Posterior vena cava (tissue), 2 donors: Measurements from ENCODE around the gene PPIB. TPM values are rescaled to one million over a fixed set of nuclear protein-coding genes. Genes with fewer than 3 reads are reported as not detected.

Source experiments
- DNase-seq: peaks from one replicate; pipeline ENCODE4 v3.0.0-alpha.2; 2020; ENCODE audit warnings: low spot score
- intact Hi-C, 2 donors: fragments of 100-400 bp; cut with DNase I; formaldehyde crosslinking; loops; one replicate each; pipeline versions ENCODE4 v1.14.1 to v1.14.2; 2022 to 2023
- total RNA-seq, 2 donors: library from RNA; stranded (reverse); fragmentation: NEBNext Ultra II Directional; extraction: Animal tissue kit (Norgen Biotek cat#: 25700); gene quantifications; one replicate each; pipeline ENCODE4 v1.2.1, GENCODE V29; 2021
- donor health status: DM: yes; HTN: yes; CAD: no.
- donor health status: DM: yes; HTN: yes; CAD: no.

Gene PPIB
- total RNA-seq, 2 donors from 2014 or later = 351 to 457 TPM

DNA sequence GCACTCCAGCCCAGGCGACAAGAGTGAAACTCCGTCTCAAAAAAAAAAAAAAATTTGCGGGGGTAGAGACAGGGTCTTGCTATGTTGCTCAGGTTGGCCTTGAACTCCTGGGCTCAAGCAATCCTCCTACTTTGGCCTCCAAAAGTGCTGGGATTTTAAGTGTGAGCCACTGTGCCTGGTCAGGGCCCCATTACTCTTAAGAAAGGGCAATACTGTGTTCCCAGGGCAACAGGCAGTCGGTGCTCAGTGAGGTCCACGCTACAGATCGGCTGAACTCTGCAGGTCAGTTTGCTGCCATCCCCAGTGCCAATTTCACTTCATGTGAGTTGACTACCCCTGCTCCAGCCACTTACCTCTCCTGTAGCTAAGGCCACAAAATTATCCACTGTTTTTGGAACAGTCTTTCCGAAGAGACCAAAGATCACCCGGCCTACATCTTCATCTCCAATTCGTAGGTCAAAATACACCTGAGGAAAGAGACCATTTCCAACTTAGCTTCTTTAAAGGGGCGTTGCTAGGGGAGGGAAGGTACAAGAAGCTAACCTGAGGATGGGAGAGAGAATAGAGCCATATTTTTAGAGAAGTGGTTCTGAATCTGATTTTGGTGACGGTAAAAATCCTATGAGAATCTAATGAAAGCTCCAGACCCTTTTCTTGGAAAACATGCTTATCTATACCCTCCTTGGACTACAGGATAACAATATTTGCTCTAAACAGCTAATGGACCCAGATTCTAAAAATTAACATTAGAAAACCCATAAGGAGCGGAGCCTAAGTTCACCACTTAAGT, 939 bp downstream of the PPIB start:
- intact Hi-C loops = no loop called here
- DNase-seq = no peak

DNA sequence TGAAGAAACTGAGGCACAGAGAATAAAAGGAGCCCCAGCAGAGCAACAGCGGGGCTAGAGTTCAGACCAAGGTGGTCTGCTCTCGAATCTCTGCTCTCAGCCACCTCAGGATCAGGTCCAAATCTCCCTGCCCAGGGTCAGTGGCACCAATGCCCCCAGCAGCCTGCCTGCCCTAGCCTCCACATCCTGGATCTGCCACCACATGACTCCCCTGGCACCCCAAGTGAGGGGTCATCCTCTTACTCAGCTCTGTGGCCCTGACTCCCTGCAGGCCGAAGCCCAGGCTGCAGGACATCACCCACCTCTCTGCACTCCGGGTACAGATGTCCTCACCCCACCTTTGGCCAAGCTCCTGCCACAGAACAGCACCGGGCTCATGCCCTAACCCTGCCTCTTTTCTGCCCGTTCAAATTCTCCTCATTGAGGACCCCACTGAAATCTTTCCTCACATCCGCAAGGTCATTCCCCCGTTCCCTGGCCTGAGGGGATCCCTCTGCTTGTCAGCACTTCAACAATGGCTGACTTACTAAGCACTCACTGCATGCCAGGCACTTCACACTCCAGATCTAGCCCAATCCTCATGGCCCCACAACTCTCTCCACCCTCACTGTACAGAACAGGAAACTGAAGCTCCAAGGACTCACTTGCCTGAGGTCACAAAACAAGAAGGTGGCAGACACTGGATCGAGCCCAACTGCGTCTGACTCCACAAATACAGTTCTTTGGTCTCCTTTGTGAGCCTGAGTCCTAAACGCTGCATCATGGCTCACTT, 4.3 kb downstream of the PPIB start:
- intact Hi-C loops = no loop called here
- no peak for DNase-seq

DNA sequence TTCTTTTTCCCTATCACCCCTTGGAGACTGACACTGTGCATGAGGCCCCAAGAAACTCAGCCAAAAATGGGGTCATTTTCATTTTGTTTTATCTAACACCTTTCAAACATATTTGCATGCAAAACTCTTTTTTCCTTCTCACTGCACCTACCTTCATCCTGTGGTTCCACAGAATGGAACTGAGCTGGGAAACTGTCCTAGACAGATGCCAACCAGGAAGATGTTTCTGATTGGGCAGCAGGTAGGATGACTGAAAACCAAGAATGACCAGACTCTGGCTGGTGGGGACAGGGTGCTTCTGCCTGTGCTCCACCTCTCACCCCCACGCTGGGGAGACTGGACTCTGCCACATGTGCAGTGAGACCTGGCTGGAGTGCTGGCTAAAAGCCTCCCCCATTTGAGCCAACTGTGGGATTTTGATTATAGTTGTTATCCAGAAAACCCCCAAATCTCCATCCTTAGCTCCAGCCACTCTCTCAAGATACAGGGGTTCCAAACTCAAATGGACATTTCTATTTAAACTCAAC, 5.2 kb downstream of the PPIB start:
- DNase-seq = no peak
- intact Hi-C loops = no loop called here

DNA sequence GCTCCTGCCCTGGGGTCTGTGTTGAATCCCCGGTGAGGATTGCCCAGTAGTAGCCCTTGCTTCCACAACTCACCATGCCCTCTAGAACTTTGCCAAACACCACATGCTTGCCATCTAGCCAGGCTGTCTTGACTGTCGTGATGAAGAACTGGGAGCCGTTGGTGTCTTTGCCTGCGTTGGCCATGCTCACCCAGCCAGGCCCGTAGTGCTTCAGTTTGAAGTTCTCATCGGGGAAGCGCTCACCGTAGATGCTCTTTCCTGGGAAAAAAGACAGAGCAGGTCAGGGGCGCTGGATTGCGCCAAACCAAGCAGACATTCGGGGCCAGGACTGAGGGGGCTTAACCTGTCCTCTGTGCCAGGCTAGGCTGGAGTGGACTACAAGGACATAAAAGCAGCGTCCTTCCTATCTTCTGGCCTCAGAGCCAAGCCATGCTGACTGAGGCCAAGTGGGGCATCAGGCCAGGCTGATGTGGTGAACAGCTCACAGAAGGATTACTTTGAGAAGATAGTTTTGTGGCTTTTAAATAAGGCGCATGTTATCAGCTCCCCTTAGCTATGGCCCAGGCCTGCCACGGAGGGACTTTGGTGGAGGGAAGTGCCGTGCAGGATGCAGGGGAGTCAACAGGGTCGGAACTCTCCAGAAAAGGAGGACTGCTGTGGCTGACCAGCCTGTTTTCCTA, 6.0 kb downstream of the PPIB start:
- no peak for DNase-seq
- intact Hi-C loops = no loop called here

DNA sequence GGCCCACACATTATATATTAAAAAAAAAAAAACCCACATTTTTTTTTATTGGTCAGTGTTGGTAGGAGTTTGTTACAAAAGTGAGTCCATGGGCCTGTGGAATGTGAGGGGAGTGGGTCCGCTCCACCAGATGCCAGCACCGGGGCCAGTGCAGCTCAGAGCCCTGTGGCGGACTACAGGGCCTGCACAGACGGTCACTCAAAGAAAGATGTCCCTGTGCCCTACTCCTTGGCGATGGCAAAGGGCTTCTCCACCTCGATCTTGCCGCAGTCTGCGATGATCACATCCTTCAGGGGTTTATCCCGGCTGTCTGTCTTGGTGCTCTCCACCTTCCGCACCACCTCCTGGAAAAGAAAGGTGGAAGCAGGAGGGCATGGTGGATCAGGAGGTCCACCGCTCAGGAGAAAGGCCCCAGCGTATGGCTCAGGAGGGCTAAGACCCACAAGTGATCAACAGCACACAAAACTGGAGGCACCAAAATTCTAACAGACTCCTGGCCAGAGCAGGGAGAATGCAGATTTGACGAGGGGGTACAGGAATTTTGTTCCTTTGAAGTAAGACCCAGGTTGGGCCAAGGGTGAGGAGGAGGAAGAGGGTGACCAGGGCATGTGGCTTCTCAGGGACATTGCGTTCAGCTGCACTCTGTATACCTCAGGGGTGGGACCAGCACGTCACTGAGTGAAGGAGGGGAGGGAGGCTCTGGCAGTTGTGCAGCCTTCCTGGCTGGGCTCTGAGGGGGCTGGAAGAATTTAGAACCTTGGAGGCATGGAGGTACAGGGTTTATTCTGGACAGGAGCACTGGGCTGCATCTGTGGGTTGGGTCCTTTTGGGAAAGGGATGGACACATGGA, 6.8 kb downstream of the PPIB start:
- intact Hi-C loops = no loop called here
- DNase-seq = no peak

DNA sequence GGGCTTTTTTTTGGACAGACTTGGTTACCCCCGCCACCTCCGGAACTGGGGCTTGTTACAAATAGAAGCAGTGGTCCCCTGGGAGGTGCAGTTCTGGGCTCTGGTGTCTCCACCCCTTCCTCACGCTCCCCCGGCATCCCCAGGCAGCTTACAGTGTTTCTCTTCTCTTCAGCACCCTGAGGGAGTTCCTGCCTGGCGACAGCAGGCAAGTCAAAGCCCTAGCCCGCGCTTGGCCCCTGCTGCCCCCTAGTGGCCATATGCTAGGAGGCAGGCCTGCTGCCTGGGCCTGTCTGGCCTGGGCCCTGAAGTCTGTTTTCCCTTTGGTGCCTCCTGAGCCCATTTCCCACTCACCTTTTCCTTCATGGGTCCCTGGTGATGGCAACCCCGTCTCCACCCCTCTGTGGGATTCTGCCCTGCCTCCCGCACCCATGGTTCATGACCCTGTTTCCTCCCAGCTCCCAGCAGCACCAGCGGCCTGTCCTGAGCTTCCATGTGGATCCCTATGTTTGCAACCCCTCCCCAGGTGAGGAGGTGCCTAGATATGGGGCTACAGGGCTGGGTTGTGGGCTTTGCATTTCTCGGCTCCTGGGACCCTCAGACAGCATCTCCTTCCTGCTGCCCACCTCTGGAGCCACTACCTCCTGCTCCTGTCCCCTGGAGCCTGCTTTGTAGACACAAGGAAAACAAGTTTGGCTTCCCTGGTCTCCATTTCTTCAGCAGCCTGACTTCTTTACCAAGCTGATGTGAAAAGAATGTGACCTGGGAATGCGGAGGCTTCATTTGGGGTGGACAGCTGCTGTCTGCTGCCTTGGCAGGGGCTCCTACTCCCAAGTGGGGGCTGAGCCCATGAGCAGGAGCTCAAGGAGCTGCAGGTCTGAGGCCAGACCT, 9.1 kb downstream of the PPIB start:
- intact Hi-C loops = no loop called here

DNA sequence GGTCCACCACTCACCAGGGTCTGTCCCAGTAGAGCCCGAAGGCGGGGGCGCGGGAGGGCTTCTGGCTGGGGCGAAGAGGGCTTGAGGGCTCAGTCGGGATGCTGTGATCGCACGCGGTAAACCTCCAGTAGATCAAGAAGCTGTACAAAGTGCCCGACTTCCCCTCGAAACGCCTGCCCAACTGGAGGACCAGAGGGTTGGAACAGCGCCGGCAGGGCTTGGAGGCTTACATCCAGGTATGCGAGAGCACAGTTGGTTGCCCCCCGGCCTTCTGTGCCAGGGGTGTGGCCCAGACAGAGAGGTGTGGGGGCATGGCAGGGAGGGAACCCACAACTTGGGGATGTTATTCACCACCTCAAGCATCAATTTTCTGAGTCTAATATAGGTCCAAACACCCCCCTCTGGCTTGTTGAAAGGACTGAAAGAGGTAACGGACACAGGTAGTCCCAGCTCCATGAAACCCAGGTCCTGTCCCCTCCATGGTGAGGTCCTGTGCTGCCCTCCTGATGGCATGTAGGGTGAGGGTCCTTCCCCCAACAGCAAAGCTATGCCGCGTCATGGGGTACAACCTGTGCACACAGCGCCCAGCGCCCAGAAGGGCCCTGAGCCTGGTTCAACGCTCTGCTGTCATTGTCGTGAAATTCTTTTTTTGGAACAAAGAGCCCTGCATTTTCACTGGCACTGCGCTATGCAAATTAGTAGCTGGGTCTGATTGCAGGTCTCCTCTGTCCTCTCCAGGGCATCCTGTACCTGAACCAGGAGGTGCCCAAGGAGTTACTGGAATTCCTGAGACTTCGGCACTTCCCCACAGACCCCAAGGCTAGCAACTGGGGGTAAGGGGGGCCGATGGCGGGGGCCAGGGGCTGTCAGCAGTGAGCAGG, 10.1 kb downstream of the PPIB start:
- intact Hi-C loops = no loop called here
- peak; percentile 81 for DNase-seq

More for the DNA sequence above, 9.1 kb downstream of the PPIB start:
- peak; percentile 97 for DNase-seq

DNA sequence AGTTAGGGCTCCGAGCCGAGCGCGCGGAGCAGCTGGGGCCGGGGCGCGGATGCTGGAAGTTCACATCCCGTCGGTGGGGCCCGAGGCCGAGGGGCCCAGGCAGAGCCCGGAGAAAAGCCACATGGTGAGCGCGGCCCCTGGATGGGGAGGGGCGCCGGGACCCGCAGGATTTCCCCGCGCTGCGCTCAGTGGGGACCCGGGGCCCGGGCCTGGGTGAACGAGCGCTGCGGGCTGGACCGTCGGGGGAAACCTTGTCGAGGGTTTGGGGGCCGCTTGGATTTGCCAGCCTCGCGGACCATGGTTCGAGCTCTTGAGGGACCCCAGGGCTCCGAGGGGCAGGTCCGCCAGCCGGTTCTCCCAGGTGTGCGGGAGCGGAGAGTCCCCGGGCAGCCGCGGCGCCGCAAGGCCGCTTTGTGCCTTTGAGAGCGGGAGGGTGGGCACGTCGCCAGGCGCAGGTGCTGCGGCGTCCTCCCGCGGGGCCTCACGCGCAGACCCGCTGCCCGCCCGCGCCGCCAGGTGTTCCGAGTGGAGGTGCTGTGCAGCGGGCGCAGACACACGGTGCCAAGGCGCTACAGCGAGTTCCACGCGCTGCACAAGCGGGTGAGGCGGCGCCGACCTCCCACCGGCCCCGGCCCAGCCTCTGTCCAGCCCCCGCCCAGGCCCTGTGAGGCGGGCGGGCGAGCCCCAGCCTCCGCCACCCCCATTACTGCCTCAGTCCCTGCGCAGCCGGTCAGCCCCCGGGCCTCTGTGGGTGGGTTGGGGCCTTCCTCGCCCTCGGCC, 10.9 kb downstream of the PPIB start, which contains the start of gene SNX22:
Gene SNX22 (plus strand): TSS at position 5 of the 780 bp plus-strand sequence. CDS start 45 bp downstream, at position 50.
- DNase-seq = peak; percentile 84
- intact Hi-C loops = no loop called here

DNA sequence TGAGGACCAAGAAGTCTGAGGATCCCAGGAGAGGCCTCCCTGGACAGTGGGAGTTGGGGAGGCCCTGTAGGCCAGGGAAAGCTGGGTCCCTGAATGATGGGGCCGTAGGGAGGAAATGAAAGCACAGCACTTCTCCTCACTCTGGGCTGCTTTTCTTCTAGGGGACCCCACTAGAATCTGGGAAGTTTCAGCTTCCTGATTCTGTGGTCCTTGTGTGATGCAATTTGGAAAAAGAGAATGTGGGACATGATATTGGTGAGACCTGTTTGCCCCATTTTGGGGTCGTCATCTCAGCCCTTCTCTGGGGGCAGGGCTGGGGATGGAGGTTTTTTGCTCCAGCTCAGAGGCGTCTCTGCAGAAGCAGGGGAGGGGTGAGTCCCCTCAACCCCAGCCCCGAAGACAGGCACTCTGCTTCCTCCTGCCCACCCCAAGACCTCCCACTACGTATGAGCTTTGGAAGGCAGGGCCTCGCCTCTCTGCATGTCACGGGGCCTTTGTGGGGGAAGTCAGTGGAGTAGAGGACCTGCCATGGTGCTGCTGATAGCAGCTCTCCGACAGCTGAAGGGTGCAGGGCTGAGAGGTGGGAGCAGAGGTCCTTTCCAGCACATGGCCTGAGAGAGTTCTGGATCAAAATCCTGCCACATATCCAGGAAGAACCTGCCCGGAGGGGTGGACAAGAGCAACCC, 12.8 kb downstream of the PPIB start:
- peak; percentile 80 for DNase-seq
- intact Hi-C loops = no loop called here

DNA sequence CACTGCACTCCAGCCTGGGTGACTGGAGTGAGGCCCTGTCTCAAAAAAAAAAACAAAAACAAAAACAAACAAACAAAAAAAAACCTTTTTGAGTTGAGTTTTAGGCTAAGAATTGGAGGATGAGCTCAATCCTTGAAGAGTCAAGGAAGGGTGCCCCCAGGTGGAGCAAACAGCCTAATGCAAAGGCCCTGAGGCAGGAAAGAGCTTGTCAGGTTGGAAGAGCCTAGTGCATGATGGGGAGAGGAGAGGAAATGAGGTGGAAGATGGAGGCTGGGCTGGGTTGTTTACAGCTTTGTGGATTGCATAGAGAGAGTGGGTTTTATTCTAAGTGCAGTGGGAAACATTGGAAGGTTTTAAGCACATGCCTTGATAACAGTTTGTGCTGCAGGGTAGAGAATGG, 13.4 kb downstream of the PPIB start:
- intact Hi-C loops = no loop called here
- DNase-seq = no peak

DNA sequence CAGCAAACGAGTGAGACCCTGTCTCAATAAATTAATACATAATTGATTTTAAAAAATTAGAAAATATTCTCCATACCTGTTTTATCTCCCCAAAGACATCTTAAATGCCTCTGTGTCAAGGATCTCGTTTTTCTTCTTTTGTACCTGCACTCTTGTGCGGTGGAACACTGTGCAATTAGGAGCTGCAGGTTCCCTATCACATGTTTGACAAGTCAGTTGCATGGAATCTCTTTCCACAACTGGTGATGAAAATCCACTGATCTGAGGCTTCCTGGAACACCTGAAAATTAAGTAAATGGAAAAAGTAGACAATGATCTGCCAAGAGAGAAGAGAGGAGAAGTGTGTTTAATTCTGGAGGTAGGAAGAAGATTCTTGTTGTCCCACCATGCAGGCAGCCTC, 14.2 kb downstream of the PPIB start:
- no peak for DNase-seq
- intact Hi-C loops = no loop called here

DNA sequence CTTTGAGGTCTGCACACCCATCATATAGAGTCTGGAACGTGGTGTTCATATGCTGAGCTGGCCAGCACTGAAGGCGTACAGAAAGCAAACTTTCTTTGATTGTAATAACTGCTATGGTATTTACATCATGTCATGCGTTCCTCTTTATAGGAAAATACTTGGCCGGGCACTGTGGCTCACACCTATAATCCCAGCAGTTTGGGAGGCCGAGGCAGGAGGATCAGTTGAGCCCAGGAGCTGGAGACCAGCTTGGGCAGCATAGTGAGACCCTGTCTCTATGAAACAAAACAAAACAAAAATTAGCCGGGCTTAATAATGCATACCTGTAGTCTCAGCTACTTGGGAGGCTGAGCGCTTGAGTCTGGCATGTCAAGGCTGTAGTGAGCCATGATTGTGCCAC, 14.7 kb downstream of the PPIB start:
- intact Hi-C loops = no loop called here

DNA sequence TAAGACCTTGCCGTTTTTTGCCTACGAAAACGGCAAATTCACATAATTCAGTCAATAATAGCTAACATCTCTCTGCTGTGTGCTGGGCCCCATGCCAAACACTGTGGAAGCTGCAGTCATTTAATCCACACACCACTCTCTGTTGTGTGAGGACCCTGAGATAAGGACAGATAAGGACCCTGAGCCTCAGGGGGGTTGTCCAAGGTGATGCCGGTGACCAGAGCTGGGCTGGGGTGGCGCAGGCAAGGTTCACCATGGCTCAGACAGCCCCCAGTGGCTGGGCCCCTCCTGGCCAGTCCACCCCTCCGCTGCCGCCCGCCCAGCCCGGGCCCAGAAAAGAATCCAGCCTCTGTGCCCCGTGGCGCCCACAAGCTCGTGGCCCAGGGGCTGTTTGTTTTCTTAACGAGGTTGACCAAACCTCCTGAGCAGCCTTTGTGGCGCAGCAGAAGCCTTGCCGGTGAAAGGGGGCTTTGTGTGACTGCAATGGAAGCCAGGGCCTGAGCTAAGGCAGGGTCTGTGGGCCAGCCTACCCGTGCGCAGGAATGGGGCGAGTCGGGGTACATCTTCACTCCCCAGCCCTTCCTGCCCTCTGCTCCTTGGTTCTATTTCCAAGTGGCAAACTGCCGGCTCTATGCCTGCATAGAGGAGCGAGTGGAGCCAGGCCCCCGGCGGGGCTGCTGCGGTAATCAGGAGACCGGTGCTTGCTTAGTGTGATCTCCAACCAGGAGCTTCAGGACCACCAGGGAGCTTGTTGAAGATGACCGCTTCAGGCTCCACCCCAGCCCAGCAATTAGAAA, 15.7 kb downstream of the PPIB start:
- peak; percentile 74 for DNase-seq
- intact Hi-C loops = no loop called here

More for the DNA sequence above, 14.7 kb downstream of the PPIB start:
- DNase-seq = peak; percentile 26

DNA sequence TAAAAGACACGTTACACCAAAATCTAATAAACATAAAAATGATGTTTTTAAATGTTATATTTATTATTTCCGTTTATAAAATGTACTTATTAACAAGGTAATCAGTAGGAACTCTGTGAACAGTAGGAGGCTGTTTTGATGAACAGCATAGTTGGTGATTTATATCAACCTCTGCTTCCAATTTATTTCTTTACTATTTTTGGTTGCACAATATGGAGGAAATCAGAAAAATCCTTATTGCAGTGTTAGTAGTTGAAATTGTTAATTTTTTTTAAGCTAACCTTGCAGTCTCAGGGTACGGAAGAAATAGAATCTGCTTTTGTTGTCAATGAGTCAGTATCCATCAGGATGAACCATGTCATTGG, 16.3 kb downstream of the PPIB start:
- intact Hi-C loops = no loop called here
- DNase-seq = no peak

DNA sequence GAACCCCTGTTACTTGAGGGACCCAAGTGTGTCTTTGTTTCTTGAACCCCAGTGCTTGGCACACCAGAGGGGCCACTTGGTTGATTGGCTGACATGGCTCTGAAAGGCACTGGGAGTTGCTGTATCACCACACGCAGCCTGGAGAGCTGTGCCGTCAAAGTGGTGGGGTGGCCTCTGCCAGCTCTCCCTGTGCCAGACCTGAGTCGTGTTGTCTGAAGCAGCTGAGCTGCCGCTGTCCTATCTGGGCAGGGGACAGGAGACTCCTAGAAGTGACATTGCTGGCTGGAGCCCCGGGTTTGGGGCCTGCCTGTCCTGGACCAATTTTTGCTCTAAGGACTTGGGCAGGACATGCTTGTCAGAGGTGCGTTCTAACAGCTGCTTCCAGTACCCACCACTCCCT, 16.8 kb downstream of the PPIB start:
- peak; percentile 57 for DNase-seq
- intact Hi-C loops = no loop called here
